ENCODE results near the gene PEPD. TPM values are rescaled to one million over a fixed set of nuclear protein-coding genes. Genes with fewer than 3 reads are reported as not detected.
A peak's percentile ranks its signal among the peaks of the same experiment; 100 is the strongest.

Gene PEPD
- total RNA-seq, 8 experiments from 2014 or later, result 15.1 to 113 (median 40.7) TPM

DNA sequence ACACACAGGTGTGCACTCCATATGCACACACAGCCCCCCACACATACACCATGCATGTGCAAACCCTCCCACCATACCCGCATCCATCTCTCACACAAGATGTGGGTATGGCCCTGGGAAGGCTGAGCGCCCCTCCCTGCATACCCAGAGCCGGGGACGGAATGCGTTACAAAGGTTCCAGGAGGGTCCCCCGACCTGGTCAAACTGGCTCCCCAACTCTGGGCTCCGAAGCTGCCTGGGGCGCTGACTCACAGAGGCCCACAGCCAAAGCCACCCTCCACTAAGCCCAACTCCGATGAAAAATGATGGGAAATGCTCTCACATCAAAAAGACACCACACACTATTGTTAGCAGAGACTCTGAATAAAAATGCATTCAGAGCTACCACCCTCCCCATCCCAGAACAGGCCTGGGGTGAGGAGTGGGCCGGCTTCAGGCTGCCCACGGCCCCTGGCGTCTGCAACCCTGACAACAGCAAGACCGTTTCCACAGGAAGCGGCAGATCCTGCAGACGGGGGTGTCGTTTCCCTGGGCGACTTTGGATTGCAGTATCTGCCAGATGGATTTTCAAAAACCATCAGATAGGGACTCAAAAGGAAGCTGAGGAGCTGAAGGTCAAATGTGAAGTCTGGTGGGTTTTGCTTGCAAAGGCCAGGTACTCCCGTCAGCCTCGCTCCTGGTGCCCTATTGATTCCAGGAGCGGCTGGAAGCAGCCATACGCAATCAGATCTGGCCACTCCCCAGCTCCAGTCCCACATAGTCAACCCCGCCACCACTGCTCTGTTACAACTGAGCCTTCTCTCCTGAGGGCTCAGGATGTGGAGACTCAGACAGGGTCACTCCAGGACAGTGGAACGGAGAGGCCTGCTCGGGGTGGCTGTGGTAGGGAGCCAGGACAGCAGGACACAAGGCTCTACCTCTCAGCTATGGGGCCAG is 14.3 kb downstream of the PEPD start:
- in situ Hi-C loops (cut with MboI; ENCODE audit: low pct_unique_long_range_greater_than_20kb in 2 of 9, low sequenced_read_pairs in 9 of 9, unreplicated experiment in 9 of 9), result no loop called here
- Histone ChIP-seq H3K4me1 (replicated peaks in 1 of 2) (peaks cover 43 to 59% of the 10 kb centered on the region in 2 donors), H3K4me3 (no peak overlapping the region), H3K27ac (peak overlapping the region; percentile 26 to 64)
- WGBS, 10 experiments, result 30 to 92% (median 62%) methylated on average over 1 to 11 of the region's 24 CpGs; no CpG with 5 or more reads in 2 of the 10 experiments
- peak in 5 of 8 experiments; percentile 7 to 51 (median 37) for ATAC-seq (replicated peaks in 6 of 8)

GRCh38 chr19:33506498-33506897 is 15.1 kb downstream of the PEPD start:
- 80% methylated on average over 1 of the region's 1 CpG; no CpG with 5 or more reads in 8 of the 10 experiments for WGBS, 10 experiments
- Histone ChIP-seq H3K4me1 (replicated peaks in 1 of 2) (peaks cover 43 to 59% of the 10 kb centered on the region in 2 donors), H3K4me3 (no peak overlapping the region), H3K27ac (no peak overlapping the region)
- in situ Hi-C loops (cut with MboI; ENCODE audit: low pct_unique_long_range_greater_than_20kb in 2 of 9, low sequenced_read_pairs in 9 of 9, unreplicated experiment in 9 of 9), result no loop called here
- ATAC-seq (replicated peaks in 6 of 8), result no peak

DNA sequence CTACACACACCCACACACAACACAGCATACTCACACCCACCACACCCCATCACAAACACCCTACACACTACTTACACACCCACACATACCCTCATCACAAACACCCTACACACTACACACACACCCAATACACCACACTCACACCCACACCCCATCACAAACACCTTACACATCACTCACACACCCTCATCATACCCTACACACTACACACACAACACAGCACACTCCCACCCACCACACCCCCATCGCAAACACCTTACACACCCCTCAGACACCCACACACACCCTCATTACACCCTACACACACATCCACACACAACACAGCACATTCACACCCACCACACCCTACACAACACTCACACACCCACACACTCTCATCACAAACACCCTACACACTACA is 15.8 kb downstream of the PEPD start:
- Histone ChIP-seq H3K4me3 (no peak overlapping the region), H3K27ac (no peak overlapping the region), H3K4me1 (replicated peaks in 1 of 2) (peaks cover 42 to 55% of the 10 kb centered on the region in 2 donors)
- 83% methylated on average over 1 of the region's 1 CpG; no CpG with 5 or more reads in 9 of the 10 experiments for WGBS, 10 experiments
- no peak for ATAC-seq (replicated peaks in 6 of 8)
- in situ Hi-C loops (cut with MboI; ENCODE audit: low pct_unique_long_range_greater_than_20kb in 2 of 9, low sequenced_read_pairs in 9 of 9, unreplicated experiment in 9 of 9), result no loop called here

DNA sequence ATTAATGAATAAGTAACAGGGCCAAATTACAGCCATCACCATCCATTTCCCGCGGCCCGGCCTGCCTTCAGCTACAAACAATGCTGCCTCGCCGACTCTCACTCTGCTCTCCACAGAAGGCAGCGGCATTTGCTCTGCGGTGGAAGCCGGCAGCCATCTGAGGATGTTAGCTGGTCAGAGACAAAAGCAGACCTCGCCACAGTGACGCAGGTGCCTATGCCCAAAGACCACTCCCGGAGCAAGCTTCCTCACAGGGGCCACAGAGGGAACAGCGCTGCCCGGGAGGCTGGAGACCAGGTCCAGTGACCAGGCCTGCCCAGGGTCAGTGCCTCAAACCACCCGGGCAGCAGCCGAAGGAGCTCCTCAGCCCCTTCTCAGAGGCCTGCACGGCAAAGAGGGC is 16.4 kb downstream of the PEPD start:
- WGBS, 10 experiments, result 28 to 84% (median 82%) methylated on average over 3 to 9 of the region's 16 CpGs; no CpG with 5 or more reads in 6 of the 10 experiments
- peaks cover 36 to 49% of the 10 kb centered on the region in 2 donors for H3K4me1 ChIP-seq (replicated peaks in 1 of 2)
- peak overlapping the region; percentile 50 to 74 for H3K27ac ChIP-seq
- ATAC-seq (replicated peaks in 6 of 8), result peak in 5 of 8 experiments; percentile 8 to 46 (median 28)
- H3K4me3 ChIP-seq, result no peak overlapping the region
- in situ Hi-C loops (cut with MboI; ENCODE audit: low pct_unique_long_range_greater_than_20kb in 2 of 9, low sequenced_read_pairs in 9 of 9, unreplicated experiment in 9 of 9), result no loop called here

- WGBS, 10 experiments, result 60 to 93% (median 60%) methylated on average over 1 to 4 of the region's 5 CpGs; no CpG with 5 or more reads in 7 of the 10 experiments
- Histone ChIP-seq H3K4me1 (replicated peaks in 1 of 2) (peaks cover 36 to 49% of the 10 kb centered on the region in 2 donors), H3K27ac (peak overlapping the region in 1 of 2 donors; percentile 18), H3K4me3 (no peak overlapping the region)
- in situ Hi-C loops (cut with MboI; ENCODE audit: low pct_unique_long_range_greater_than_20kb in 2 of 9, low sequenced_read_pairs in 9 of 9, unreplicated experiment in 9 of 9), result no loop called here
- no peak for ATAC-seq (replicated peaks in 6 of 8)
Observed at GRCh38 chr19:33504058-33504444, 17.5 kb downstream of the PEPD start.

GRCh38 chr19:33503433-33504057 is 18.0 kb downstream of the PEPD start:
- in situ Hi-C loops (cut with MboI; ENCODE audit: low pct_unique_long_range_greater_than_20kb in 2 of 9, low sequenced_read_pairs in 9 of 9, unreplicated experiment in 9 of 9), result no loop called here
- peaks cover 34 to 49% of the 10 kb centered on the region in 2 donors for H3K4me1 ChIP-seq (replicated peaks in 1 of 2)
- peak overlapping the region in 1 of 2 donors; percentile 18 for H3K27ac ChIP-seq
- 10 to 100% (median 47%) methylated on average over 1 to 13 of the region's 21 CpGs; no CpG with 5 or more reads in 2 of the 10 experiments for WGBS, 10 experiments
- peak in 5 of 8 experiments; percentile 67 to 82 (median 76) for ATAC-seq (replicated peaks in 6 of 8)
- no peak overlapping the region for H3K4me3 ChIP-seq

- H3K4me1 ChIP-seq (replicated peaks in 1 of 2), result peaks cover 34 to 49% of the 10 kb centered on the region in 2 donors
- ATAC-seq (replicated peaks in 6 of 8), result peak in 5 of 8 experiments; percentile 36 to 61 (median 57)
- no peak overlapping the region for H3K27ac ChIP-seq
- 0 to 43% (median 28%) methylated on average over 1 to 4 of the region's 6 CpGs; no CpG with 5 or more reads in 7 of the 10 experiments for WGBS, 10 experiments
- in situ Hi-C loops (cut with MboI; ENCODE audit: low pct_unique_long_range_greater_than_20kb in 2 of 9, low sequenced_read_pairs in 9 of 9, unreplicated experiment in 9 of 9), result no loop called here
- H3K4me3 ChIP-seq, result no peak overlapping the region
Observed at GRCh38 chr19:33503030-33503429, 18.6 kb downstream of the PEPD start.

DNA sequence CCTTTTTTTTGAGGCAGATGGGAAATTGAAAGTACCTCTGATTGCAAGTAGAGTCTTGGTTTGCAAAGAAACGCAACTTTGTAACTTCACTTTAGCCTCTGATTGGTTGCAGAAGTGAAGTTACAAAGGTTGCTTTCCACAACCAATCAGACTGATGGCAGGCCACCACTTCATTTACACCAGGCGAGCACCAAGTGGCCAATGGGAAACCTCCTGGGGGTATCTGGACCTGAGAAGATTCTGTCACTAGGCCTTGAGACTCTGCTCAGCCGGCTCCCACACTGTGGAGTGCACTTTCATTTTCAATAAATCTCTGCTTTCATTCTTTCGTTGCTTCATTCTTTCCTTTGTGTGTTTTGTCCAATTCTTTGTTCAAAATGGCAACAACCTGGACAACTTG is 19.1 kb downstream of the PEPD start:
- Histone ChIP-seq H3K27ac (no peak overlapping the region), H3K4me3 (no peak overlapping the region), H3K4me1 (replicated peaks in 1 of 2) (peaks cover 34 to 45% of the 10 kb centered on the region in 2 donors)
- WGBS, 10 experiments, result 93 to 100% (median 97%) methylated on average over 1 to 4 of the region's 4 CpGs; no CpG with 5 or more reads in 3 of the 10 experiments
- in situ Hi-C loops (cut with MboI; ENCODE audit: low pct_unique_long_range_greater_than_20kb in 2 of 9, low sequenced_read_pairs in 9 of 9, unreplicated experiment in 9 of 9), result no loop called here
- no peak for ATAC-seq (replicated peaks in 6 of 8)

- peaks cover 34 to 38% of the 10 kb centered on the region in 2 donors for H3K4me1 ChIP-seq (replicated peaks in 1 of 2)
- WGBS, 10 experiments, result 76 to 100% (median 94%) methylated on average over 1 to 7 of the region's 8 CpGs; no CpG with 5 or more reads in 3 of the 10 experiments
- peak in 3 of 8 experiments; percentile 50 to 91 (median 68) for ATAC-seq (replicated peaks in 6 of 8)
- no peak overlapping the region for H3K27ac ChIP-seq
- no peak overlapping the region for H3K4me3 ChIP-seq
- in situ Hi-C loops (cut with MboI; ENCODE audit: low pct_unique_long_range_greater_than_20kb in 2 of 9, low sequenced_read_pairs in 9 of 9, unreplicated experiment in 9 of 9), result no loop called here
Observed at GRCh38 chr19:33501693-33502356, 19.8 kb downstream of the PEPD start.

GRCh38 chr19:33500991-33501390 is 20.6 kb downstream of the PEPD start:
- in situ Hi-C loops (cut with MboI; ENCODE audit: low pct_unique_long_range_greater_than_20kb in 2 of 9, low sequenced_read_pairs in 9 of 9, unreplicated experiment in 9 of 9), result no loop called here
- ATAC-seq (replicated peaks in 6 of 8), result no peak
- peaks cover 38 to 41% of the 10 kb centered on the region in 2 donors for H3K4me1 ChIP-seq (replicated peaks in 1 of 2)
- H3K4me3 ChIP-seq, result no peak overlapping the region
- H3K27ac ChIP-seq, result no peak overlapping the region
- WGBS, 10 experiments, result 86 to 100% (median 100%) methylated on average over 1 to 5 of the region's 8 CpGs; no CpG with 5 or more reads in 7 of the 10 experiments

DNA sequence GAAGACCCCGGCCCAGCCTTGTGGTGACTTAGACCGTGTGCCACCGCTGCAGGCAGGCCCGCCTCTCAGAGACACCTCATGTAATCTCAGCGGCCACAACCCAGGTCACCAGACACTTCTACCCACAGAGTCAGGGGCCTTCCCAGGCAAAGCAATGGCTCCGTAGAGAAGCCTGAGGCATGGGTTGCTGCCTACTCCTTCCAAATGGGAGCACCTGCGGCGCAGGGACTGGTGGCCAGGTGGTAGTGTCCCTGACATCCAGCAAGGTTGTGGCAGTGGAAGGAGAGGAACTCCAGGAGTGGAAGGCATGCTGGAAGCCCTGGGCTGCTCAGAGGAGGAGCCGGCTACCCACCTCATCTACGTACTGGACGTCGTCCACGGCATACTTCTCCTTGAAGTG is 21.0 kb downstream of the PEPD start:
- 95 to 100% (median 100%) methylated on average over 1 to 9 of the region's 13 CpGs; no CpG with 5 or more reads in 5 of the 10 experiments for WGBS, 10 experiments
- ATAC-seq (replicated peaks in 6 of 8), result no peak
- H3K4me3 ChIP-seq, result no peak overlapping the region
- peaks cover 42 to 44% of the 10 kb centered on the region in 2 donors for H3K4me1 ChIP-seq (replicated peaks in 1 of 2)
- no peak overlapping the region for H3K27ac ChIP-seq
- in situ Hi-C loops (cut with MboI; ENCODE audit: low pct_unique_long_range_greater_than_20kb in 2 of 9, low sequenced_read_pairs in 9 of 9, unreplicated experiment in 9 of 9), result no loop called here

- ATAC-seq (replicated peaks in 6 of 8), result no peak
- Histone ChIP-seq H3K4me1 (replicated peaks in 1 of 2) (peaks cover 39% of the 10 kb centered on the region in 2 donors), H3K4me3 (no peak overlapping the region), H3K27ac (no peak overlapping the region)
- in situ Hi-C loops (cut with MboI; ENCODE audit: low pct_unique_long_range_greater_than_20kb in 2 of 9, low sequenced_read_pairs in 9 of 9, unreplicated experiment in 9 of 9), result no loop called here
- 78 to 100% (median 100%) methylated on average over 1 to 9 of the region's 13 CpGs; no CpG with 5 or more reads in 3 of the 10 experiments for WGBS, 10 experiments
Observed at GRCh38 chr19:33499671-33500506, 21.7 kb downstream of the PEPD start.

Measured in motor neuron (in vitro differentiated cells).